A673 (cell line): ENCODE results near the gene TMEM263. TPM values are rescaled to one million over a fixed set of nuclear protein-coding genes. Genes with fewer than 3 reads are reported as not detected.

ENCODE experiments used
- BruUV-seq: library from RNA; stranded (reverse); fragments of 400-500 nt; replicated peaks from 2 replicates; lab custom pipeline; 2021; lab: Mats Ljungman, UMichigan
- CTCF ChIA-PET: fragments of 300-600 bp; sonication (Branson Sonifier 250); formaldehyde crosslinking; loops from one replicate; lab custom pipeline; 2022; ENCODE audit warnings: antibody characterized with exemption; lab: Charles Lee
- POLR2A ChIA-PET: fragments of 300-600 bp; sonication (Branson Sonifier 250); formaldehyde crosslinking; loops from one replicate; lab custom pipeline; 2022; ENCODE audit warnings: antibody characterized with exemption; ENCODE audit not compliant: low non-redundant PET; lab: Charles Lee
- DNase-seq: peaks from one replicate; pipeline ENCODE4 v3.0.0-alpha.2; 2015; ENCODE audit warnings: low spot score
- H3K27ac ChIP-seq: fragments of 200-600 bp; sonication (generic); 2 replicates; pipeline ENCODE4 v1.5.1; 2016; ENCODE audit warnings: mixed run types, low read depth, mild to moderate bottlenecking, mixed read lengths, antibody characterized with exemption, low read length; ENCODE audit not compliant: poor library complexity, severe bottlenecking
- H3K27me3 ChIP-seq: fragments of 200-600 bp; sonication (generic); replicated peaks from 2 replicates; pipeline ENCODE4 v1.6.1; 2017; ENCODE audit warnings: mixed run types, low read depth, mild to moderate bottlenecking, mixed read lengths, antibody characterized with exemption, low read length; ENCODE audit not compliant: insufficient read depth, poor library complexity
- H3K36me3 ChIP-seq: fragments of 200-600 bp; sonication (generic); 2 replicates; pipeline ENCODE4 v1.6.1; 2016; ENCODE audit warnings: mixed run types, mild to moderate bottlenecking, mixed read lengths, antibody characterized with exemption, low read length; ENCODE audit not compliant: insufficient read depth, poor library complexity, severe bottlenecking
- H3K4me1 ChIP-seq: fragments of 200-600 bp; sonication (generic); 2 replicates; pipeline ENCODE4 v1.6.1; 2017; ENCODE audit warnings: mixed run types, mild to moderate bottlenecking, mixed read lengths, antibody characterized with exemption, low read length; ENCODE audit not compliant: insufficient read depth, poor library complexity, severe bottlenecking
- H3K4me3 ChIP-seq: fragments of 200-600 bp; sonication (generic); 2 replicates; pipeline ENCODE4 v1.5.1; 2016; ENCODE audit warnings: low read depth, mixed run types, mild to moderate bottlenecking, mixed read lengths, low read length; ENCODE audit not compliant: poor library complexity, severe bottlenecking
- H3K9me3 ChIP-seq: fragments of 200-600 bp; sonication (generic); 2 replicates; pipeline ENCODE4 v1.6.1; 2016; ENCODE audit warnings: mixed run types, low read depth, mild to moderate bottlenecking, mixed read lengths, antibody characterized with exemption, low read length; ENCODE audit not compliant: poor library complexity, severe bottlenecking
- EZH2 ChIP-seq: fragments of 200-600 bp; sonication (generic); IDR thresholded peaks from 2 replicates; pipeline ENCODE4 v1.6.1; 2017; ENCODE audit warnings: borderline replicate concordance, low read depth, mild to moderate bottlenecking, mixed read lengths, antibody characterized with exemption, low read length; ENCODE audit not compliant: poor library complexity, severe bottlenecking
- intact Hi-C: fragments of 100-400 bp; cut with micrococcal nuclease; formaldehyde crosslinking; loops from one replicate; pipeline ENCODE4 v1.10.0; 2022; ENCODE audit not compliant: unreplicated experiment
- total RNA-seq: library from RNA; stranded (reverse); gene quantifications from 2 replicates; pipeline ENCODE4 v1.2.3, GENCODE V29; 2021
- TF ChIP-seq, protein P1 (sequence below): fragments of 300-800, 200-600 bp; sonication (generic); conservative IDR thresholded peaks from 2 replicates; pipeline ENCODE4 v1.5.1; 2017; ENCODE audit warnings: low read depth, mild to moderate bottlenecking, antibody characterized with exemption, low read length, moderate library complexity, mixed read lengths

The TMEM263 gene
- total RNA-seq, 1 experiment from 2014 or later, result 32.3 TPM

DNA sequence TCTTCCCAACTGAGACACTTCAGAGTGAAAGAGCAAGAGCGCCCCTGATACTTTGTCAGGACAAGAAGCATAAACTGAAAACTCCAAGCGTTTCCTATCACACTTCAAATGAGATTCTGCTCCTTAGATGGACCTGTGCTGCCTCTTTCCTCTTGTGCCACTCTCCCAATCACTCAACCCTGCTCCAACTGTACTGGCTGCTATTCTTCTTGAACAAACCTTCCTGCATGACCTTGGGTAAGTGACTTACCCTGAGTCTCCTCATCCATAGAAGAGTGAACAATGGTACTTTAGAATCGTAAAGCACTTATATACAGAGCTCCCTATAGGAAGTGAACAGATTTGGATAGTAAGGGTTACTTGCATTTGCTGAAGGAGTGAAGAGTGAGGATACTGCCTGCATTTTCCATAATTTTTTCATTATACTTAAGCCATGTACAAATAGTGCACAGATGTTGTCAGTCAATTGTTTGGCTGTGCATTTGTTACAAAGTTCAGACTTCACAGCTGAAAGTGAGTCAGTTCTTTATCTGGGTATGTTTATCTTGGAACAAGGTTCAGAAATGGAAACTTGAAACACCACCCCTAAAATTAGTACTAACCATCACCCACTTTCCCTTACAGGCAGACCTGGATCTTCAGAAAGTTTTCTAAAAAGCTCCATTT lies 20.4 kb downstream of the TMEM263 start:
- ChIA-PET POLR2A (no interaction called here), CTCF (no interaction called here)
- no peak for DNase-seq
- no peak overlapping the region for H3K27ac ChIP-seq
- no peak overlapping the region for H3K4me3 ChIP-seq
- intact Hi-C loops, result no loop called here
- no peaks in the 10 kb centered on the region for H3K27me3 ChIP-seq
- H3K36me3 ChIP-seq, result peaks cover 8% of the 10 kb centered on the region
- peaks cover 13% of the 10 kb centered on the region for H3K4me1 ChIP-seq
- TF ChIP-seq, protein P1, sequence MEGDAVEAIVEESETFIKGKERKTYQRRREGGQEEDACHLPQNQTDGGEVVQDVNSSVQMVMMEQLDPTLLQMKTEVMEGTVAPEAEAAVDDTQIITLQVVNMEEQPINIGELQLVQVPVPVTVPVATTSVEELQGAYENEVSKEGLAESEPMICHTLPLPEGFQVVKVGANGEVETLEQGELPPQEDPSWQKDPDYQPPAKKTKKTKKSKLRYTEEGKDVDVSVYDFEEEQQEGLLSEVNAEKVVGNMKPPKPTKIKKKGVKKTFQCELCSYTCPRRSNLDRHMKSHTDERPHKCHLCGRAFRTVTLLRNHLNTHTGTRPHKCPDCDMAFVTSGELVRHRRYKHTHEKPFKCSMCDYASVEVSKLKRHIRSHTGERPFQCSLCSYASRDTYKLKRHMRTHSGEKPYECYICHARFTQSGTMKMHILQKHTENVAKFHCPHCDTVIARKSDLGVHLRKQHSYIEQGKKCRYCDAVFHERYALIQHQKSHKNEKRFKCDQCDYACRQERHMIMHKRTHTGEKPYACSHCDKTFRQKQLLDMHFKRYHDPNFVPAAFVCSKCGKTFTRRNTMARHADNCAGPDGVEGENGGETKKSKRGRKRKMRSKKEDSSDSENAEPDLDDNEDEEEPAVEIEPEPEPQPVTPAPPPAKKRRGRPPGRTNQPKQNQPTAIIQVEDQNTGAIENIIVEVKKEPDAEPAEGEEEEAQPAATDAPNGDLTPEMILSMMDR, result no peak
- no peak for TF ChIP-seq EZH2
- H3K9me3 ChIP-seq, result no peaks in the 10 kb centered on the region
- BruUV-seq, result no TSS peak

GRCh38 chr12:106976668-106977067 lies 21.0 kb downstream of the TMEM263 start:
- ChIA-PET POLR2A (no interaction called here), CTCF (no interaction called here)
- TF ChIP-seq EZH2, result no peak
- Histone ChIP-seq H3K27ac (no peak overlapping the region), H3K36me3 (peaks cover 5% of the 10 kb centered on the region), H3K27me3 (no peaks in the 10 kb centered on the region), H3K4me3 (no peak overlapping the region), H3K4me1 (peaks cover 13% of the 10 kb centered on the region), H3K9me3 (no peaks in the 10 kb centered on the region)
- intact Hi-C loops, result no loop called here
- no TSS peak for BruUV-seq
- DNase-seq, result no peak

DNA sequence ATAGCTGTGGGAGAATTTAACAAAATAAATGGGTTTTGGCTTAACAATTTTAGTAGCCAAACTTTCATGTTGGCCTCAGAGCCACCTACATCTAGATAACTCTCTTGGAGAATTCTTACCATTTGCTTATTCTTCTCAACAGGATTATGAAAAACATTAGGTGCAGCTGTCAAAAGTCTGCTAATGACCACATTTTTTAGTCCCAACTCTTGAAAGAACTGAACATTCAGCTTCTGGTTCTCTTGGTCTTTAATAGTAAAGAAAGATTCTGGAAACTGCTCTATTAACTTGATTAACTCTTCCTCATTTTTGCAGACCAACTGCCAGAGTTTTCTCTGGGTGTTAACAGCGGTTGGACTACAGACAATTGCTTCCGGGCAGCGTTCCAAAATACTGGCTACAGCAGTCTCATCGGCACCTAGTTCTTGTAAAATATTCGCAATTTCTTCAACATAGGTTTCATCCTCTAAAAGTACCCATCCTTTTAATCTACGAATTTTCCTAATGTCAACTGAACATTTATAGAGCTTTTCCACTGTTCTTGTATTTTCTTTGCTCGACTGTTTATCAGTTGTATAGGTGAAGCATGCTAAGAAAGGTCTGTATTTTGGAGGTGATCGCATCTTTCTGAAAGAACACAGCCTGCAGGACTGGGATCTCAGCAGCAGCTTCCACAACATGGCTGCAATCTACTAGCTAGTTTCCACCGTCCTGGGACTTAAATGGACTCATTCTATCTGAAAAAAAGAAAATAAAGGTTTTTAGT lies 22.5 kb downstream of the TMEM263 start:
- TF ChIP-seq, protein P1, result no peak
- TF ChIP-seq EZH2, result no peak
- peak; percentile 77 for DNase-seq
- ChIA-PET POLR2A (interaction anchor here (0.6 kb wide), 1 partner anchor 426 kb away, joined by 4 read pairs; no protein-coding TSS in a partner anchor), CTCF (no interaction called here)
- Histone ChIP-seq H3K27ac (peak overlapping the region; percentile 22), H3K4me3 (no peak overlapping the region), H3K4me1 (peaks cover 13% of the 10 kb centered on the region), H3K27me3 (no peaks in the 10 kb centered on the region), H3K9me3 (no peaks in the 10 kb centered on the region), H3K36me3 (peaks cover 5% of the 10 kb centered on the region)
- BruUV-seq, result no TSS peak
- intact Hi-C loops, result no loop called here
